Gastroesophageal sphincter (tissue), 4 donors: Measurements from ENCODE around the gene BASP1. TPM values are rescaled to one million over a fixed set of nuclear protein-coding genes. Genes with fewer than 3 reads are reported as not detected.

Experiments
- ATAC-seq: fragments of 150-250 bp; one replicate; pipeline ENCODE4 v1.9.1; 2016; ENCODE audit warnings: mild to moderate bottlenecking, moderate library complexity
- H3K27ac ChIP-seq, 4 donors: fragments of 200-600 bp; sonication (generic) in 3 of 4; 1 replicate in 3 of 4; 2 replicates in 1 of 4; pipeline ENCODE4 v1.5.1; 2016 to 2019
- H3K27me3 ChIP-seq: fragments of 200-600 bp; sonication (generic); one replicate; pipeline ENCODE4 v1.5.1; 2019
- H3K36me3 ChIP-seq, 2 donors: fragments of 200-600 bp; sonication (generic); one replicate each; pipeline ENCODE4 v1.5.1; 2019; ENCODE audit warnings: control low read depth in 1 of 2
- H3K4me1 ChIP-seq, 3 donors: fragments of 200-600 bp; sonication (generic); 1 replicate in 2 of 3; 2 replicates in 1 of 3; pipeline ENCODE4 v1.5.1; 2016 to 2019; ENCODE audit warnings: control low read depth in 2 of 3
- H3K4me3 ChIP-seq, 2 donors: fragments of 200-600 bp; sonication (generic); one replicate each; pipeline ENCODE4 v1.5.1; 2019; ENCODE audit warnings: mild to moderate bottlenecking in 1 of 2, moderate library complexity in 1 of 2
- H3K9me3 ChIP-seq, 3 donors: fragments of 200-600 bp; sonication (generic); one replicate each; pipeline ENCODE4 v1.5.1; 2017 to 2019; ENCODE audit warnings: control low read depth in 2 of 3
- CTCF ChIP-seq, 4 experiments: fragments of 200-600 bp in 2 of 4; fragments of 450-650 bp in 2 of 4; sonication (generic) in 1 of 4; IDR thresholded peaks; one replicate each; pipeline ENCODE4 v1.5.1; 2017 to 2019; ENCODE audit warnings: antibody characterized with exemption in 4 of 4, mild to moderate bottlenecking in 2 of 4, moderate library complexity in 2 of 4
- EP300 ChIP-seq: sonication (generic); formaldehyde crosslinking; IDR thresholded peaks from one replicate; pipeline ENCODE4 v1.6.1; 2017; ENCODE audit warnings: antibody characterized with exemption, mild to moderate bottlenecking
- POLR2A ChIP-seq, 2 donors: fragments of 450-650 bp; IDR thresholded peaks; one replicate each; pipeline ENCODE4 v1.6.1; 2017; ENCODE audit warnings: antibody characterized with exemption in 2 of 2, mild to moderate bottlenecking in 2 of 2, moderate library complexity in 1 of 2
- POLR2AphosphoS5 ChIP-seq: sonication (generic); formaldehyde crosslinking; IDR thresholded peaks from one replicate; pipeline ENCODE4 v1.6.1; 2017; ENCODE audit warnings: antibody characterized with exemption
- WGBS, 2 donors: methylation state at CpG; one replicate each; pipeline ENCODE4 v1.1.5; 2018; ENCODE audit warnings: low coverage in 1 of 2; 5-methylcytosine and 5-hydroxymethylcytosine counted together
- total RNA-seq, 4 donors: library from RNA; depleted of rRNA; stranded (reverse); fragments of >200 nt; gene quantifications; one replicate each; pipeline ENCODE4 v1.1.0, GENCODE V29; 2016

The BASP1 gene
- total RNA-seq, 4 donors from 2014 or later = 0.31 to 12.9 (median 5.5) TPM

GRCh38 chr5:17282283-17283120 is 65.1 kb downstream of the BASP1 start:
- no peak for TF ChIP-seq POLR2A (IDR thresholded peaks at IDR 0.05)
- no peak for TF ChIP-seq POLR2AphosphoS5
- no peak for TF ChIP-seq CTCF (IDR thresholded peaks at IDR 0.05)
- no peak for TF ChIP-seq EP300
- Histone ChIP-seq H3K27ac (no peak overlapping the region), H3K4me1 (no peaks in the 10 kb centered on the region), H3K4me3 (no peak overlapping the region), H3K36me3 (no peaks in the 10 kb centered on the region), H3K9me3 (no peaks in the 10 kb centered on the region), H3K27me3 (peaks cover 3% of the 10 kb centered on the region)
- 25 to 30% methylated on average over 4 to 6 of the region's 6 CpGs for WGBS, 2 donors
- ATAC-seq = no peak

GRCh38 chr5:17283121-17283415 is 65.6 kb downstream of the BASP1 start:
- WGBS, 2 donors = 81 to 82% methylated on average over 2 of the region's 2 CpGs
- Histone ChIP-seq H3K4me3 (no peak overlapping the region), H3K27me3 (peaks cover 3% of the 10 kb centered on the region), H3K27ac (no peak overlapping the region), H3K9me3 (no peaks in the 10 kb centered on the region), H3K4me1 (no peaks in the 10 kb centered on the region), H3K36me3 (no peaks in the 10 kb centered on the region)
- TF ChIP-seq POLR2AphosphoS5 = no peak
- no peak for TF ChIP-seq POLR2A (IDR thresholded peaks at IDR 0.05)
- no peak for TF ChIP-seq CTCF (IDR thresholded peaks at IDR 0.05)
- TF ChIP-seq EP300 = no peak
- no peak for ATAC-seq

GRCh38 chr5:17287501-17288155 is 70.2 kb downstream of the BASP1 start:
- Histone ChIP-seq H3K27ac (no peak overlapping the region), H3K27me3 (no peaks in the 10 kb centered on the region), H3K4me1 (no peaks in the 10 kb centered on the region), H3K36me3 (no peaks in the 10 kb centered on the region), H3K9me3 (no peaks in the 10 kb centered on the region), H3K4me3 (no peak overlapping the region)
- WGBS, 2 donors = 55 to 75% methylated on average over 2 to 4 of the region's 4 CpGs
- TF ChIP-seq CTCF (IDR thresholded peaks at IDR 0.05) (no peak), POLR2AphosphoS5 (no peak), POLR2A (IDR thresholded peaks at IDR 0.05) (no peak), EP300 (no peak)
- no peak for ATAC-seq

- no peak overlapping the region for H3K27ac ChIP-seq
- no peaks in the 10 kb centered on the region for H3K36me3 ChIP-seq
- no peaks in the 10 kb centered on the region for H3K9me3 ChIP-seq
- H3K27me3 ChIP-seq = no peaks in the 10 kb centered on the region
- ATAC-seq = no peak
- TF ChIP-seq POLR2A (IDR thresholded peaks at IDR 0.05) (no peak), CTCF (IDR thresholded peaks at IDR 0.05) (no peak), EP300 (no peak), POLR2AphosphoS5 (no peak)
- WGBS, 2 donors = 97 to 100% methylated on average over 3 of the region's 3 CpGs
- no peak overlapping the region for H3K4me3 ChIP-seq
- no peaks in the 10 kb centered on the region for H3K4me1 ChIP-seq
These were observed 71.1 kb downstream of the BASP1 start for GRCh38 chr5:17288570-17288969.
